Vagina (tissue), 2 donors: Measurements from ENCODE around the gene KCTD21.

ENCODE experiments used
- POLR2AphosphoS5 ChIP-seq, 2 donors: sonication (generic); formaldehyde crosslinking; IDR thresholded peaks; one replicate each; pipeline ENCODE4 v1.9.0; 2017; ENCODE audit warnings: antibody characterized with exemption in 2 of 2, mild to moderate bottlenecking in 2 of 2, low read depth in 1 of 2; ENCODE audit not compliant: insufficient read depth in 1 of 2
- TF ChIP-seq, protein P1 (sequence below), 3 experiments: fragments of 450-650 bp in 2 of 3; fragments of 200-600 bp in 1 of 3; sonication (generic) in 1 of 3; IDR thresholded peaks; one replicate each; pipeline ENCODE4 v1.5.1; 2017 to 2019; ENCODE audit warnings: antibody characterized with exemption in 3 of 3, mild to moderate bottlenecking in 2 of 3, moderate library complexity in 2 of 3

DNA sequence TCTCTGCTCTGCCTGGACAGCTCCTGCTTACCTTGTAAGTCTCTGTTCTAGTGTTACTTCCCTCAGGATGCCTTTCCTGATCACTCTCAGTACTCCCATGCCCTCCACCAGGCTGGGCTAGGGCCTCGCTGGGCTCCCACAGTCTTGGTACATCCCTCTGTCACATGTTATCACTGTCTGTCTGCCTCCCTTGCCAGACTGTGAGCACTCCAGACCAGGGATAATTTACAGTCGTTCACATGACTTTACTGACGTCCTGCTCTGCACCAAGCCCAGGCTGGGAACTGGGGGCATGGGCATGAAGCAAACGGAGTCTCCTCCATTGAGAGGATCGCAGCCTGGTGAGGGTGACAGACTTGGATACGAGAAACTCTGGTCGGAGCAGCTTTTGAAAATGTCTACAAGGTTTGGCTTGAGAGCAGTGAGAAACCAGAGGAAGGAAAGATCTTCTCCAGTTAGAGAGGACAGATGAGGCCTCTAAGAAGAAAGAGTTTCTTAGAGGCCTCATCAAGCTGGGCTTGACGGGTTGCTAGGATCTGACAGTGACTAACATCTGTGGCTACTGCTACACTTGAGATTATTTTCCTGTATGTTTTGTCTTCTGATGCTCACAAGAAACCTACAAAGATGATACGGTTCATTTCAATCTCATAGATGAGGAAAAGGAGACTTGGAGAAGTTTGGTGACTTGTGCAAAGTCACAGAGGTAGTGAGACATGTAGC, 12.8 kb upstream of the KCTD21 start:
- TF ChIP-seq, protein P1, sequence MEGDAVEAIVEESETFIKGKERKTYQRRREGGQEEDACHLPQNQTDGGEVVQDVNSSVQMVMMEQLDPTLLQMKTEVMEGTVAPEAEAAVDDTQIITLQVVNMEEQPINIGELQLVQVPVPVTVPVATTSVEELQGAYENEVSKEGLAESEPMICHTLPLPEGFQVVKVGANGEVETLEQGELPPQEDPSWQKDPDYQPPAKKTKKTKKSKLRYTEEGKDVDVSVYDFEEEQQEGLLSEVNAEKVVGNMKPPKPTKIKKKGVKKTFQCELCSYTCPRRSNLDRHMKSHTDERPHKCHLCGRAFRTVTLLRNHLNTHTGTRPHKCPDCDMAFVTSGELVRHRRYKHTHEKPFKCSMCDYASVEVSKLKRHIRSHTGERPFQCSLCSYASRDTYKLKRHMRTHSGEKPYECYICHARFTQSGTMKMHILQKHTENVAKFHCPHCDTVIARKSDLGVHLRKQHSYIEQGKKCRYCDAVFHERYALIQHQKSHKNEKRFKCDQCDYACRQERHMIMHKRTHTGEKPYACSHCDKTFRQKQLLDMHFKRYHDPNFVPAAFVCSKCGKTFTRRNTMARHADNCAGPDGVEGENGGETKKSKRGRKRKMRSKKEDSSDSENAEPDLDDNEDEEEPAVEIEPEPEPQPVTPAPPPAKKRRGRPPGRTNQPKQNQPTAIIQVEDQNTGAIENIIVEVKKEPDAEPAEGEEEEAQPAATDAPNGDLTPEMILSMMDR (IDR thresholded peaks at IDR 0.05), result no peak
- TF ChIP-seq POLR2AphosphoS5 (IDR thresholded peaks at IDR 0.05; ENCODE audit: insufficient read depth in 1 of 2, low read depth in 1 of 2), result no peak
